GM18507 (cell line): ENCODE data around the gene CALML5.

Source experiments
- DNase-seq: peaks from one replicate; pipeline ENCODE4 v3.0.0; 2011; ENCODE audit warnings: low read depth; ENCODE audit not compliant: insufficient read length; ENCODE audit errors: extremely low spot score
- FAIRE-seq: peaks from 2 replicates; lab custom pipeline; 2011; peaks lifted over from hg19 to GRCh38; lab: Jason Lieb, UNC

The CALML5 gene

DNA sequence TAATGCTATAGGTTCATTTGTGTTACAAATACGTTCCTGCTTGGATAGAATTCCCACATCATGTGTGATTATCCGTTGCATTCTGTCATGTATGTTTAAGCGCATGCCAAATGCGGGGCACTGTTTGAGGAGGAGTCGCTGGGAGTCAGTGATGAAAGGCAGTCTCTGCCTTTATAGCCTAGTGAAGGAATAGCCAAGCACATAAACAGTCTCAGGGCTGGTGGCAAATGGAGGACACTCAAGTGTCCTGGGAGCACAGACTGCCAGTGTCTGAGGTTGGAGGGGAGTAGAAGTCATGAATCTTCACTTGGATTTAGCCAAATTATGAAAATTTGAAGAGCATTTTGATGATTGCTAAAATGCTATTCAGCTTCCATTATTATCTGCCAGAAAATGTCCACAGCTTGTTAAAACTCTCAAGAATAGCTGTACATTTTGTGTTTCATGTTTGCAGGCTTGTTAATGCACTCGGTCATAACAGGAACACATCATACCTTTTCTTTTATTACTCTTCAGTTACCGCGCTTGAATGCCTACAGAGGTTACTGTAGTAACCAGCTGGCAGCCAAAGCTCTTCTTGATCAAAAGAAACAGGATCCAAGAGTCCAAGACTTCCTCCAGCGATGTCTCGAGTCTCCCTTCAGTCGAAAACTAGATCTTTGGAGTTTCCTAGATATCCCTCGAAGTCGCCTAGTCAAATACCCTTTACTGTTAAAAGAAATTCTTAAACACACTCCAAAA, 45.5 kb downstream of the CALML5 start:
- FAIRE-seq, result no peak
- DNase-seq, result no peak

- no peak for DNase-seq
- FAIRE-seq, result no peak
Observed at GRCh38 chr10:5450605-5451384, 48.6 kb downstream of the CALML5 start.

DNA sequence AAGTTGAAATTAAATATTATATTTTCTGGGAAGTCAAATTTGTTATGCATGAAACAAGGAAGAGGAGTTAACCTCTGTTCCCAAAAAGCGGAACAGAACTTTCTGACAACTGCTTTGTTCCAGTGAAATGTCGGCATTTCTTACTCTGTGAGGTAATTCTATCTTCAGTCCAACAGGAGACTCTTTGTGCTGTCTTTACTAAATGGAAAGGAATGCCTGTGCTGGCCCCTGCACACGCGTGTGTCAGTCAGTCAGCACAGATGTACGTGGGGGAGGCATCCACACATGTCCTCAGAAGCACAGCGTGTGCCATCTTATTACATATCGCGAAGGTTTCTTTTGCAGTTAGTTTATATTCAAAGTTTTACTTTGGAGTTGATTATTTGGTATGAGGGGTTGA, 49.5 kb downstream of the CALML5 start:
- DNase-seq (no peak), FAIRE-seq (no peak)

- FAIRE-seq, result no peak
- DNase-seq, result no peak
Observed at GRCh38 chr10:5449227-5449626, 50.1 kb downstream of the CALML5 start.
